Amygdala (tissue), 56 donors: ENCODE data around the gene ATG101.

Experiments used
- DNase-seq, 56 donors: peaks; one replicate each; lab custom pipeline; 2025; lab: John Stamatoyannopoulos, UW

The ATG101 gene

GRCh38 chr12:52126050-52126604, 56.3 kb downstream of the ATG101 start:
- no peak for DNase-seq
